ENCODE data around the gene TANGO6. TPM values are rescaled to one million over a fixed set of nuclear protein-coding genes. Genes with fewer than 3 reads are reported as not detected.

Gene TANGO6
- total RNA-seq, 5 donors from 2014 or later (not counting 1 experiment from before 2014, with no cell fraction given), result 25.2 to 35.2 (median 29.0) TPM

DNA sequence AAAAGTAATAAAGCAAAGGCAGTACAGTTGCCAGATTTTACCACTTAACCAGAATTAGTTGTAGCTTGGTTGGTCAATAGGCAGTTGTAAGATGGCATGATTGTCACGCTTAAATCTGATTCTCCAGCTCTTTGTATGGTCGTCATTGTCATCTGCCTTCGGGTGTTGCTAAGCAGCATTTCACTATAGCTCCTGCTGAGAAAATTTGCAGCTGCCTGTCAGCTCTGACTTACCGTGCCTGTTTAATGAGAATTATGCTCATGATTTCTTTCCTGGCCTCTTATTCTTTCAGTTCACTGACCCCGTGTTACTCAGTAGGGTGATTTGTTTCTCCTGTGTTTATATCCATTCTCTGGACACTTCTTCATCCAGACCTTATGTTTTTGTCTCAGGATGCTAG, 66.7 kb downstream of the TANGO6 start:
- WGBS (ENCODE audit: insufficient coverage), result 100% methylated on average over 1 of the region's 5 CpGs
- DNase-seq, result no peak
- CTCF ChIA-PET, result no interaction called here
- H3K9me3 ChIP-seq, result no peaks in the 10 kb centered on the region
- H3K36me3 ChIP-seq (ENCODE audit: control insufficient read depth in 2 of 2, extremely low read depth in 1 of 2, insufficient read depth in 1 of 2, low read length in 1 of 2), result peaks cover 0 to 32% of the 10 kb centered on the region in 2 donors
- H3K4me1 ChIP-seq (ENCODE audit: control insufficient read depth in 1 of 2, extremely low read depth in 1 of 2, insufficient read depth in 2 of 2, low read length in 2 of 2), result no peaks in the 10 kb centered on the region
- Mint-ChIP-seq H3K4me1 (no peaks in the 10 kb centered on the region), H3K27me3 (no peaks in the 10 kb centered on the region), H3K36me3 (peaks cover 25% of the 10 kb centered on the region), H3K27ac (no peak overlapping the region), H3K9me3 (no peaks in the 10 kb centered on the region), H3K4me3 (no peak overlapping the region)
- no peak overlapping the region for H3K4me3 ChIP-seq (ENCODE audit: control insufficient read depth in 1 of 2, extremely low read depth in 1 of 2, low read length in 1 of 2)
- no peak for ATAC-seq (replicated peaks in 1 of 4)
- no peaks in the 10 kb centered on the region for H3K27me3 ChIP-seq (replicated peaks in 1 of 2; ENCODE audit: control insufficient read depth in 2 of 2, extremely low read depth in 1 of 2, insufficient read depth in 2 of 2, low read length in 1 of 2)
- POLR2A ChIA-PET, result no interaction called here
- no peak overlapping the region for H3K27ac ChIP-seq (ENCODE audit: low read length)

DNA sequence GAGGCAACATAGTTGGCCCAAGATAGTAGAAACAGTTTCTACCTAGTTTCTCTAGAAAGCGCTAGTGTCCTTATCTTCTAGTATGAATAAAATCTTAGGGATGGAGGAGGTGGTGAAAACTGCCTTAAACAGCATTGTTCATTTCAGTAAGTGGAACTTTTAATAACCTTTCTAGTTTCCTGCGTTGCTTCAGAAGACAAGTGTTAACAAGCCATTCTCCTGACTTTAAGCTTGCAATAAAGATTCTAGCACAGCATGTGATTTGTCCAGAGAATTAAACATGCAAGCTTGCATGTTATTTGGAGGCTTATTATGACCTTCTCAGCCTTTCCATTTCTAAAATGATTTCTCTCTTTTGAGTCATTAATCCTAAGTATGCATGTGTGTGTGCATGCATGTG, 72.3 kb downstream of the TANGO6 start:
- H3K9me3 Mint-ChIP-seq, result no peaks in the 10 kb centered on the region
- H3K9me3 ChIP-seq, result no peaks in the 10 kb centered on the region
- CTCF ChIA-PET, result no interaction called here
- H3K27me3 Mint-ChIP-seq, result no peaks in the 10 kb centered on the region
- H3K27ac Mint-ChIP-seq, result no peak overlapping the region
- no peaks in the 10 kb centered on the region for H3K4me1 ChIP-seq (ENCODE audit: control insufficient read depth in 1 of 2, extremely low read depth in 1 of 2, insufficient read depth in 2 of 2, low read length in 2 of 2)
- ATAC-seq (replicated peaks in 1 of 4) (no peak), DNase-seq (no peak)
- no peaks in the 10 kb centered on the region for H3K27me3 ChIP-seq (replicated peaks in 1 of 2; ENCODE audit: control insufficient read depth in 2 of 2, extremely low read depth in 1 of 2, insufficient read depth in 2 of 2, low read length in 1 of 2)
- no peaks in the 10 kb centered on the region for H3K4me1 Mint-ChIP-seq
- no peak overlapping the region for H3K4me3 ChIP-seq (ENCODE audit: control insufficient read depth in 1 of 2, extremely low read depth in 1 of 2, low read length in 1 of 2)
- H3K27ac ChIP-seq (ENCODE audit: low read length), result no peak overlapping the region
- peaks cover 5 to 37% of the 10 kb centered on the region in 2 donors for H3K36me3 ChIP-seq (ENCODE audit: control insufficient read depth in 2 of 2, extremely low read depth in 1 of 2, insufficient read depth in 1 of 2, low read length in 1 of 2)
- POLR2A ChIA-PET, result no interaction called here
- WGBS (ENCODE audit: insufficient coverage), result 100% methylated on average over 1 of the region's 2 CpGs
- H3K36me3 Mint-ChIP-seq, result peaks cover 33% of the 10 kb centered on the region
- H3K4me3 Mint-ChIP-seq, result no peak overlapping the region

DNA sequence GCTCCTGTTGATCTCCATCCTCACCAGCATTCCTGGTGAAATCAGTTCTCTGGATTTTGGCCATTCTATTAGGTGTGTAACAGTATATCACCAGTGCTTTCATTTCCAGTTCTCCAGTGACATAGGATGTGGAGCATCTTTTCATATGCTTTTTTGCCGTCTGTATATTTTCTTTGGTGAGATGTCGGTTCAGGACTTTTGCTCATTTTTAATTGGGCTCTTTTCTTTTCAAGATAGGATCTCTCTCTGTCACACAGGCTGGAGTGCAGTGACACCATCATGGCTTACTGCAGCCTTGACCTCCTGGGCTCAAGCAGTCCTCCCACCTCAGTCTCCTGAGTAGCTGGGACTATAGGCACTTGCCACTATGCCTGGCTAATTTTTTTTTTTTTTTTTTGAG, 74.2 kb downstream of the TANGO6 start:
- DNase-seq (no peak), ATAC-seq (replicated peaks in 1 of 4) (no peak)
- ChIA-PET CTCF (interaction anchor here in 1 of 2 donors (0.5 kb wide), 1 partner anchor 140 kb away, joined by 3 read pairs; no protein-coding TSS in a partner anchor), POLR2A (interaction anchor here in 1 of 2 donors (0.7 kb wide), 1 partner anchor 17 kb away, joined by 8 read pairs; no protein-coding TSS in a partner anchor)
- Histone ChIP-seq H3K9me3 (no peaks in the 10 kb centered on the region), H3K4me1 (ENCODE audit: control insufficient read depth in 1 of 2, extremely low read depth in 1 of 2, insufficient read depth in 2 of 2, low read length in 2 of 2) (no peaks in the 10 kb centered on the region), H3K36me3 (ENCODE audit: control insufficient read depth in 2 of 2, extremely low read depth in 1 of 2, insufficient read depth in 1 of 2, low read length in 1 of 2) (peaks cover 5 to 32% of the 10 kb centered on the region in 2 donors), H3K27me3 (replicated peaks in 1 of 2; ENCODE audit: control insufficient read depth in 2 of 2, extremely low read depth in 1 of 2, insufficient read depth in 2 of 2, low read length in 1 of 2) (no peaks in the 10 kb centered on the region), H3K4me3 (ENCODE audit: control insufficient read depth in 1 of 2, extremely low read depth in 1 of 2, low read length in 1 of 2) (no peak overlapping the region), H3K27ac (ENCODE audit: low read length) (no peak overlapping the region)
- Mint-ChIP-seq H3K27ac (no peak overlapping the region), H3K4me3 (no peak overlapping the region), H3K9me3 (no peaks in the 10 kb centered on the region), H3K4me1 (no peaks in the 10 kb centered on the region), H3K36me3 (peaks cover 38% of the 10 kb centered on the region), H3K27me3 (no peaks in the 10 kb centered on the region)
- WGBS (ENCODE audit: insufficient coverage), result 83% methylated on average over 1 of the region's 2 CpGs

DNA sequence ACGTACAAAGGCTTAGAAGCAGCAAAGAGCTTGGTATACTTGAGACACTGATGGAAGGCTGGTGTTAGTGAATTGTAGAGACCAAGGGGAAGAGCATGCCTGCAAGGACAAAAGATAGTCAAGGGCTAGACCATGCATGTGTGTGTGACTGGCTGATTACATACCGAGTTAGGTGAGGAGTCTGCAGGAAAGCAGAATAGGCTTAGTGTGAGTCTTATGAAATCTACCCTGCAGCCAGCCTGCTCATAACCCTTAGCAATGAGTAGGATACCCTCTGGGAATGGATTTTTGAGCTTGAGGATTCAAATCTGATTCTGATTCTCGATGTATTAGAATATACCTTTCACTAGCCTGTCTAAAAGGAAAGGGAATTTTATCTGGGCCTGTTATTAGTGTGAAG, 77.0 kb downstream of the TANGO6 start:
- no peak overlapping the region for H3K27ac ChIP-seq (ENCODE audit: low read length)
- WGBS (ENCODE audit: insufficient coverage), result 100% methylated on average over 1 of the region's 3 CpGs
- POLR2A ChIA-PET, result no interaction called here
- CTCF ChIA-PET, result no interaction called here
- peaks cover 8 to 39% of the 10 kb centered on the region in 2 donors for H3K36me3 ChIP-seq (ENCODE audit: control insufficient read depth in 2 of 2, extremely low read depth in 1 of 2, insufficient read depth in 1 of 2, low read length in 1 of 2)
- no peaks in the 10 kb centered on the region for H3K27me3 ChIP-seq (replicated peaks in 1 of 2; ENCODE audit: control insufficient read depth in 2 of 2, extremely low read depth in 1 of 2, insufficient read depth in 2 of 2, low read length in 1 of 2)
- no peak overlapping the region for H3K4me3 ChIP-seq (ENCODE audit: control insufficient read depth in 1 of 2, extremely low read depth in 1 of 2, low read length in 1 of 2)
- Mint-ChIP-seq H3K4me1 (no peaks in the 10 kb centered on the region), H3K27ac (no peak overlapping the region), H3K9me3 (no peaks in the 10 kb centered on the region), H3K4me3 (no peak overlapping the region), H3K27me3 (no peaks in the 10 kb centered on the region), H3K36me3 (peaks cover 48% of the 10 kb centered on the region)
- no peak for ATAC-seq (replicated peaks in 1 of 4)
- no peaks in the 10 kb centered on the region for H3K9me3 ChIP-seq
- no peak for DNase-seq
- H3K4me1 ChIP-seq (ENCODE audit: control insufficient read depth in 1 of 2, extremely low read depth in 1 of 2, insufficient read depth in 2 of 2, low read length in 2 of 2), result no peaks in the 10 kb centered on the region

DNA sequence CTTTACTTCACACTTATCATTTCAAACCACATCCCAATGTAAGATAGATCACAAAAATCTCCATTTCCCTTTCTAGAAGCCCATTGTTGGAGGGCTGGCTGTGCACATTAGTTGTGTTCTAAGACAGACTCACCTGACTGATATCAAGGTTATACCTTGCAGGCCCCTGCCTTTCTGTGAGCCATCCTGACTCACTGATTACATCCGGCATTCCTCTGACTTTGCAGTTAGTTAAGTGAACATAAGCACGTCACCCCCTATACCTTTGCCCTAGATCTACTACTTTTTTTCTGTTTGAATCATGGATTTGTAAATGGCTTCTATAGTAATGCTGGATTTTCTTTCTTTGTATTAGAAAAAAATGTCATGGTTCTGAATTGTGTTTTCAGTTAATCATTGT, 78.3 kb downstream of the TANGO6 start:
- no peaks in the 10 kb centered on the region for H3K27me3 Mint-ChIP-seq
- no peak overlapping the region for H3K4me3 ChIP-seq (ENCODE audit: control insufficient read depth in 1 of 2, extremely low read depth in 1 of 2, low read length in 1 of 2)
- peaks cover 8 to 36% of the 10 kb centered on the region in 2 donors for H3K36me3 ChIP-seq (ENCODE audit: control insufficient read depth in 2 of 2, extremely low read depth in 1 of 2, insufficient read depth in 1 of 2, low read length in 1 of 2)
- no peaks in the 10 kb centered on the region for H3K27me3 ChIP-seq (replicated peaks in 1 of 2; ENCODE audit: control insufficient read depth in 2 of 2, extremely low read depth in 1 of 2, insufficient read depth in 2 of 2, low read length in 1 of 2)
- no CpG with 5 or more reads among the region's 2 CpGs for WGBS (ENCODE audit: insufficient coverage)
- no peak for ATAC-seq (replicated peaks in 1 of 4)
- no peaks in the 10 kb centered on the region for H3K4me1 Mint-ChIP-seq
- DNase-seq, result no peak
- H3K9me3 ChIP-seq, result no peaks in the 10 kb centered on the region
- no peaks in the 10 kb centered on the region for H3K9me3 Mint-ChIP-seq
- ChIA-PET POLR2A (no interaction called here), CTCF (no interaction called here)
- peaks cover 48% of the 10 kb centered on the region for H3K36me3 Mint-ChIP-seq
- no peaks in the 10 kb centered on the region for H3K4me1 ChIP-seq (ENCODE audit: control insufficient read depth in 1 of 2, extremely low read depth in 1 of 2, insufficient read depth in 2 of 2, low read length in 2 of 2)
- no peak overlapping the region for H3K27ac ChIP-seq (ENCODE audit: low read length)
- no peak overlapping the region for H3K27ac Mint-ChIP-seq
- no peak overlapping the region for H3K4me3 Mint-ChIP-seq

DNA sequence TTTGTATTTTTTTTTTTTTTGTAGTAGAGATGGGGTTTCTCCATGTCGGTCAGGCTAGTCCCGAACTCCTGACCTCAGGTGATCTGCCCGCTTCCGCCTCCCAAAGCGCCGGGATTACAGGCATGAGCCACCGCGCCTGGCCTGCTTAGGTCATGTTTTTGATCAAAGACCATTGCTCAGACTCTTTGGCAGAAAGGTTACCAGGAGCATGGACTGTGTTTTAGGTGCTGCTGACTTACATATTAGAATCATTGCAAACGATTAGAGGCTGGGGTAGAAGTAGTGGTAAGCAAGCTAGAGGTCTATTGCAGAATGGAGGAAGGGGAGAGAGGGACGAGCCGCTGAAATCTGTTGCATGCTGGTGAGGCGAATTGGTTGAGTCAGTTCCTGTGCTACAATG, 79.8 kb downstream of the TANGO6 start:
- Histone ChIP-seq H3K36me3 (ENCODE audit: control insufficient read depth in 2 of 2, extremely low read depth in 1 of 2, insufficient read depth in 1 of 2, low read length in 1 of 2) (peaks cover 8 to 36% of the 10 kb centered on the region in 2 donors), H3K4me1 (ENCODE audit: control insufficient read depth in 1 of 2, extremely low read depth in 1 of 2, insufficient read depth in 2 of 2, low read length in 2 of 2) (no peaks in the 10 kb centered on the region), H3K9me3 (no peaks in the 10 kb centered on the region), H3K27ac (ENCODE audit: low read length) (no peak overlapping the region), H3K27me3 (replicated peaks in 1 of 2; ENCODE audit: control insufficient read depth in 2 of 2, extremely low read depth in 1 of 2, insufficient read depth in 2 of 2, low read length in 1 of 2) (no peaks in the 10 kb centered on the region), H3K4me3 (ENCODE audit: control insufficient read depth in 1 of 2, extremely low read depth in 1 of 2, low read length in 1 of 2) (no peak overlapping the region)
- H3K9me3 Mint-ChIP-seq, result no peaks in the 10 kb centered on the region
- no peak overlapping the region for H3K4me3 Mint-ChIP-seq
- DNase-seq (no peak), ATAC-seq (replicated peaks in 1 of 4) (no peak)
- WGBS (ENCODE audit: insufficient coverage), result 98% methylated on average over 12 of the region's 12 CpGs
- no peaks in the 10 kb centered on the region for H3K27me3 Mint-ChIP-seq
- CTCF ChIA-PET, result no interaction called here
- no peak overlapping the region for H3K27ac Mint-ChIP-seq
- POLR2A ChIA-PET, result no interaction called here
- H3K4me1 Mint-ChIP-seq, result no peaks in the 10 kb centered on the region
- H3K36me3 Mint-ChIP-seq, result peaks cover 51% of the 10 kb centered on the region

DNA sequence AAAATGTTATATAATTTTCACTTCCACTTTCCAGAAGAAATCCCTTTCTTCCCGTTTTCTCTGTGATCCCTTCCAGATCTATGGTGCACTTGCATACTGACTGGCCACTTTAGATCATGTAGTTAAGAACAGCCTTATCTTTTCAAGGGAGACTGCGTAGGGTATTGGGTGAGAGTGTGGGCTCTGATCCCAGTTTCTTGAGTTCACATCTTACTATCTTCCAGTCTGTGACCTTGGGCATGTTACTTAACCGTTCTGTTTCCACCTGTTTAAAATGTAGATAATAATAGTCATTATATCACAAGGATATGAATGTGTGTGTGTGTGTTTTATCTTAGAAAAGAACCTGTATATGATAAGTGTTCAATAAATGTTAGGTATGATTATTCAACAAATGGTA, 83.7 kb downstream of the TANGO6 start:
- Histone ChIP-seq H3K9me3 (no peaks in the 10 kb centered on the region), H3K4me3 (ENCODE audit: control insufficient read depth in 1 of 2, extremely low read depth in 1 of 2, low read length in 1 of 2) (no peak overlapping the region), H3K27me3 (replicated peaks in 1 of 2; ENCODE audit: control insufficient read depth in 2 of 2, extremely low read depth in 1 of 2, insufficient read depth in 2 of 2, low read length in 1 of 2) (no peaks in the 10 kb centered on the region), H3K4me1 (ENCODE audit: control insufficient read depth in 1 of 2, extremely low read depth in 1 of 2, insufficient read depth in 2 of 2, low read length in 2 of 2) (no peaks in the 10 kb centered on the region), H3K36me3 (ENCODE audit: control insufficient read depth in 2 of 2, extremely low read depth in 1 of 2, insufficient read depth in 1 of 2, low read length in 1 of 2) (peaks cover 3 to 42% of the 10 kb centered on the region in 2 donors), H3K27ac (ENCODE audit: low read length) (no peak overlapping the region)
- no CpG with 5 or more reads among the region's 3 CpGs for WGBS (ENCODE audit: insufficient coverage)
- ChIA-PET POLR2A (no interaction called here), CTCF (no interaction called here)
- DNase-seq (no peak), ATAC-seq (replicated peaks in 1 of 4) (no peak)
- Mint-ChIP-seq H3K4me3 (no peak overlapping the region), H3K27ac (no peak overlapping the region), H3K36me3 (peaks cover 56% of the 10 kb centered on the region), H3K4me1 (no peaks in the 10 kb centered on the region), H3K9me3 (no peaks in the 10 kb centered on the region), H3K27me3 (no peaks in the 10 kb centered on the region)
